ENCODE data around the gene SPATA20.
A peak's percentile ranks its signal among the peaks of the same experiment; 100 is the strongest.

SPATA20 gene

GRCh38 chr17:50519141-50519834 is 27.7 kb upstream of the SPATA20 start:
- DNase-seq (no peak), ATAC-seq (no peak)

- ATAC-seq (no peak), DNase-seq (no peak)
Measured at GRCh38 chr17:50520483-50520882, 26.5 kb upstream of the SPATA20 start.

- ATAC-seq = no peak
- DNase-seq = no peak
Measured at GRCh38 chr17:50521514-50521913, 25.5 kb upstream of the SPATA20 start.

- DNase-seq (no peak), ATAC-seq (no peak)
Measured at GRCh38 chr17:50522766-50523165, 24.2 kb upstream of the SPATA20 start.

GRCh38 chr17:50523208-50523607 is 23.8 kb upstream of the SPATA20 start:
- ATAC-seq = no peak
- no peak for DNase-seq

- no peak for ATAC-seq
- no peak for DNase-seq
Measured at GRCh38 chr17:50524838-50525237, 22.1 kb upstream of the SPATA20 start.

GRCh38 chr17:50527155-50527762 is 19.7 kb upstream of the SPATA20 start:
- DNase-seq = no peak
- ATAC-seq = no peak

- no peak for DNase-seq
- no peak for ATAC-seq
Measured at GRCh38 chr17:50527949-50528474, 19.0 kb upstream of the SPATA20 start.

GRCh38 chr17:50529849-50530248 is 17.1 kb upstream of the SPATA20 start:
- DNase-seq (no peak), ATAC-seq (no peak)

- DNase-seq = no peak
- no peak for ATAC-seq
Measured at GRCh38 chr17:50531428-50532025, 15.4 kb upstream of the SPATA20 start.

- ATAC-seq = no peak
Measured at GRCh38 chr17:50532452-50533024, 14.4 kb upstream of the SPATA20 start, which contains the start of gene EPN3. EPN3 (plus strand) TSS chr17:50532735; CDS start chr17:50536557, 3,822 bp downstream.

GRCh38 chr17:50533185-50533584 is 13.8 kb upstream of the SPATA20 start:
- DNase-seq = no peak
- ATAC-seq = no peak

More at GRCh38 chr17:50532452-50533024, 14.4 kb upstream of the SPATA20 start, which contains the start of gene EPN3:
- DNase-seq = no peak

- no peak for DNase-seq
- ATAC-seq = no peak
Measured at GRCh38 chr17:50533720-50534148, 13.2 kb upstream of the SPATA20 start.

GRCh38 chr17:50534222-50534978 is 12.6 kb upstream of the SPATA20 start:
- ATAC-seq = peak; percentile 48
- peak; percentile 48 for DNase-seq

GRCh38 chr17:50534979-50535326 is 12.0 kb upstream of the SPATA20 start:
- ATAC-seq (no peak), DNase-seq (no peak)

- no peak for DNase-seq
- ATAC-seq = no peak
Measured at GRCh38 chr17:50535407-50535806, 11.6 kb upstream of the SPATA20 start.

- DNase-seq = no peak
Measured at GRCh38 chr17:50536683-50537646, 10.0 kb upstream of the SPATA20 start.

GRCh38 chr17:50537721-50538548 is 9.0 kb upstream of the SPATA20 start:
- ATAC-seq (no peak), DNase-seq (no peak)

More at GRCh38 chr17:50536683-50537646, 10.0 kb upstream of the SPATA20 start:
- no peak for ATAC-seq

- DNase-seq (no peak), ATAC-seq (no peak)
Measured at GRCh38 chr17:50538549-50539410, 8.2 kb upstream of the SPATA20 start.

All from stimulated activated naive CD8-positive, alpha-beta T cell treated with anti-CD3 and anti-CD28 coated beads, Interleukin-15, Interleukin-2, amounts not matched to agents 100 U/mL and 50 U/mL, for 24 hours (primary cell).